Measurements from ENCODE around the gene KLF9. TPM values are rescaled to one million over a fixed set of nuclear protein-coding genes. Genes with fewer than 3 reads are reported as not detected.
A peak's percentile ranks its signal among the peaks of the same experiment; 100 is the strongest.

The KLF9 gene
- total and polyA plus RNA-seq, 4 experiments from 2014 or later: 1.3 to 20.6 (median 11.3) TPM

DNA sequence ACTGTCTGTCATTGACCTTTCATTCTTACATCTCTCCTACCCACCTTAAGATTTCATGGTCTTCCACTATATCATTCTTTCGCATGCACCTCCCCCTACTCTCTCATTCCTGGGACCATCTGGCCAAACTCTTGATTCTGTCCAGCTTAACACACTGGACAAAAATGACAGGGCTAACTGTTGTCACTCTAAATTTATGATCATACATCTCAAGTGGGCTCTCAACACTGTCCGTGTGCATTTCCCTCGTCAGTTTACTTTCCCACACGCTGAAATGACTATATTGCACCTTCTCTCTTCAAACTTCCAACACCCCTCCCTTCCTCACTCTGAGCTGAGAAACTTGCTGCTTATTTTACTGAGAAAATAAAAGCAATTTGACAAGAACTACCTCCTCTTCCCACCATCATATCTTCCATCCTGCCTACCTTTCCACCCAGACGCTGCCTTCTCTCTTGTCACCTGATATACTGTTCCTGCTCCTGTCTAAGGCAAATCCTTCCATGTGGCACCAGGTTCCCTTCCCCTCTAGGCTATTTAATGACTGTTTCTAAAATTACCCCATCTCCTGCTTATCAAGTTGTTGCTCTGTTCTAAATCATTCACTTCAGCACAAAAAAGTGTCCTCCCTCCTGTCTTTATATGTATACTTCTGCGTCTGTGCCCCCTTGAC lies 8.1 kb upstream of the KLF9 start:
- peak overlapping the region; percentile 91 for H3K27ac ChIP-seq (ENCODE audit: low read depth, low read length)
- no peaks in the 10 kb centered on the region for H3K27me3 Mint-ChIP-seq

DNA sequence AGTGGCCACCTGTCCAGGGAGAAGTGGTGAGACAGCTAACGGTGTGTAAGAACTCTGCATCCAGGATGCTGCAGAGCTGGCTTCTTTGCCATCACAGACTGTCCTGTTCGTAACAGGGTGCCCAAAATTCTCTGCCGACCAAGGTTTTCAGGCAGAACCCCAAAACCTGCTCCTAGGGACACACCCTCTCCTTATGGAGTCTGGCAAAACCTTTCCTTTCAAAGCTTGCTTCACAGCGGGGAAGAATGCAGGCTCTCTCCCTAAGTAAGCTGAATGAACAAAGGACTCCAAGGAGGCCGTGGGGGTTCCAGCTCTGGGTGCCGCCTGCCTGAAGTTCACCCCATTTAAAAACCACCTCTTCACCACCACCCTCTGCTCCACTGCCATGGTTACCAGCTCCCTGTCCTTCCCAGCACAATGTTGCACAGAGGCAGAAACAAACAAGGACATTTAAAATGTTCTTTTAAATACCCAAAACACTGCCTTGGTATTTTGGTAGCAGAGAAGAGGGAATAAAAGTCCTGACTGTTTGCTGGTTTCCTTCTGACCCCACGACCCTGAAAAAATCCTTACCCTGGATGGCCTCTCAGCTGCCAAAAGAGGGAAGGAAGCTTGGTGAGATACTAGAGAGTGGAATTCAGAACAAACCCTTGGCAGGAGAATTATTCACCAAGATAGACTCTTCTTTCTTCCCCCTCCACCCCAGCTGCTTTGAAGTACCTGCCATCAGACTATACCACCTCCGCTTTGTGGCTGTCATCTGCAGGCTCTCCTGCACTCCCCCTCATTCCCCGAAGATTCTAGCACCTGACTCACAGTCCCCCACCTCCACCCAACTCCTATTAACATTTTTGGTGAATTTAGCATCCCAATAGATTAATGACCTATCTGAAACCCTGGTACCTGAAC lies 7.1 kb upstream of the KLF9 start:
- peak overlapping the region; percentile 91 for H3K27ac ChIP-seq (ENCODE audit: low read depth, low read length)
- Mint-ChIP-seq H3K4me1 (peaks cover 31 to 58% (median 39%) of the 10 kb centered on the region in 4 donors), H3K9me3 (no peaks in the 10 kb centered on the region), H3K36me3 (peaks cover 0 to 6% of the 10 kb centered on the region in 2 donors), H3K27me3 (no peaks in the 10 kb centered on the region), H3K27ac (peak overlapping the region; percentile 72 to 100 (median 99)), H3K4me3 (peak overlapping the region; percentile 81 to 98 (median 95))
- peak overlapping the region in 1 of 2 donors; percentile 74 for H3K4me3 ChIP-seq (ENCODE audit: low read length in 2 of 2)
- H3K27me3 ChIP-seq (ENCODE audit: insufficient read depth, low read length): no peaks in the 10 kb centered on the region
- peak; percentile 37 to 80 (median 41) for DNase-seq
- intact Hi-C loops (cut with micrococcal nuclease): loop anchor here (1.0 to 5.0 kb wide), 2 partner anchors 46 to 181 kb away; no protein-coding TSS in a partner anchor
- ChIA-PET CTCF (ENCODE audit: partially characterized antibody) (interaction anchor here (0.7 to 2.9 kb wide), 16 partner anchors 9 to 181 kb away, joined by 3 to 14 read pairs (median 4); no protein-coding TSS in a partner anchor), POLR2A (ENCODE audit: partially characterized antibody) (interaction anchor here (0.9 to 4.8 kb wide), 17 partner anchors 7 to 1944 kb away, joined by 3 to 100 read pairs (median 6); partner anchors contain the start of genes KLF9 and ZFAND5)
- H3K9me3 ChIP-seq (ENCODE audit: control insufficient read depth in 1 of 2, low read length in 2 of 2): no peaks in the 10 kb centered on the region
- peaks cover 37% of the 10 kb centered on the region for H3K4me1 ChIP-seq (ENCODE audit: insufficient read depth, low read length)
- H3K36me3 ChIP-seq (ENCODE audit: insufficient read depth, low read length): no peaks in the 10 kb centered on the region

More for the DNA sequence above, 8.1 kb upstream of the KLF9 start:
- peak overlapping the region; percentile 72 to 100 (median 99) for H3K27ac Mint-ChIP-seq
- Histone ChIP-seq H3K36me3 (ENCODE audit: insufficient read depth, low read length) (no peaks in the 10 kb centered on the region), H3K9me3 (ENCODE audit: control insufficient read depth in 1 of 2, low read length in 2 of 2) (no peaks in the 10 kb centered on the region), H3K4me1 (ENCODE audit: insufficient read depth, low read length) (peaks cover 37% of the 10 kb centered on the region), H3K27me3 (ENCODE audit: insufficient read depth, low read length) (no peaks in the 10 kb centered on the region), H3K4me3 (ENCODE audit: low read length in 2 of 2) (no peak overlapping the region)
- ChIA-PET CTCF (ENCODE audit: partially characterized antibody) (interaction anchor here (1.1 to 2.9 kb wide), 5 partner anchors 18 to 180 kb away, joined by 4 to 14 read pairs (median 5); no protein-coding TSS in a partner anchor), POLR2A (ENCODE audit: partially characterized antibody) (interaction anchor here (1.8 to 4.8 kb wide), 8 partner anchors 8 to 164 kb away, joined by 5 to 100 read pairs (median 21); partner anchors contain the start of gene KLF9)
- intact Hi-C loops (cut with micrococcal nuclease): loop anchor here (5.0 kb wide), 1 partner anchor 45 kb away; no protein-coding TSS in a partner anchor
- peaks cover 31 to 57% (median 39%) of the 10 kb centered on the region in 4 donors for H3K4me1 Mint-ChIP-seq
- peak in 1 of 5 donors; percentile 37 for DNase-seq
- H3K4me3 Mint-ChIP-seq: peak overlapping the region in 7 of 8 donors; percentile 59 to 98 (median 96)
- peaks cover 0 to 6% of the 10 kb centered on the region in 2 donors for H3K36me3 Mint-ChIP-seq
- peaks cover 0 to 1% (median 0%) of the 10 kb centered on the region in 8 donors for H3K9me3 Mint-ChIP-seq

- POLR2A ChIA-PET (ENCODE audit: partially characterized antibody): interaction anchor here (0.5 to 4.8 kb wide), 23 partner anchors 9 to 1944 kb away, joined by 3 to 100 read pairs (median 6); partner anchors contain the start of genes SMC5 and ZFAND5
- no peak for DNase-seq
- intact Hi-C loops (cut with micrococcal nuclease): loop anchor here (1.0 to 5.0 kb wide), 6 partner anchors 9 to 182 kb away; no protein-coding TSS in a partner anchor
These were observed 6.2 kb upstream of the KLF9 start for GRCh38 chr9:70420441-70421271.

GRCh38 chr9:70419556-70420440 lies 5.3 kb upstream of the KLF9 start:
- POLR2A ChIA-PET (ENCODE audit: partially characterized antibody): interaction anchor here (0.7 to 4.8 kb wide), 31 partner anchors 9 to 1945 kb away, joined by 3 to 100 read pairs (median 5); partner anchors contain the start of genes PTAR1, SMC5 and ZFAND5

More at GRCh38 chr9:70420441-70421271, 6.2 kb upstream of the KLF9 start:
- H3K4me3 ChIP-seq (ENCODE audit: low read length in 2 of 2): peak overlapping the region in 1 of 2 donors; percentile 74
- Mint-ChIP-seq H3K27ac (peak overlapping the region; percentile 72 to 100 (median 99)), H3K9me3 (no peaks in the 10 kb centered on the region), H3K4me1 (peaks cover 31 to 62% (median 39%) of the 10 kb centered on the region in 4 donors), H3K27me3 (no peaks in the 10 kb centered on the region), H3K36me3 (peaks cover 0 to 6% of the 10 kb centered on the region in 2 donors), H3K4me3 (peak overlapping the region; percentile 81 to 98 (median 95))
- CTCF ChIA-PET (ENCODE audit: partially characterized antibody): interaction anchor here (0.9 to 2.9 kb wide), 14 partner anchors 12 to 182 kb away, joined by 3 to 14 read pairs (median 4); no protein-coding TSS in a partner anchor
- H3K27ac ChIP-seq (ENCODE audit: low read depth, low read length): peak overlapping the region; percentile 91
- peaks cover 37% of the 10 kb centered on the region for H3K4me1 ChIP-seq (ENCODE audit: insufficient read depth, low read length)
- no peaks in the 10 kb centered on the region for H3K27me3 ChIP-seq (ENCODE audit: insufficient read depth, low read length)
- no peaks in the 10 kb centered on the region for H3K36me3 ChIP-seq (ENCODE audit: insufficient read depth, low read length)
- no peaks in the 10 kb centered on the region for H3K9me3 ChIP-seq (ENCODE audit: control insufficient read depth in 1 of 2, low read length in 2 of 2)

DNA sequence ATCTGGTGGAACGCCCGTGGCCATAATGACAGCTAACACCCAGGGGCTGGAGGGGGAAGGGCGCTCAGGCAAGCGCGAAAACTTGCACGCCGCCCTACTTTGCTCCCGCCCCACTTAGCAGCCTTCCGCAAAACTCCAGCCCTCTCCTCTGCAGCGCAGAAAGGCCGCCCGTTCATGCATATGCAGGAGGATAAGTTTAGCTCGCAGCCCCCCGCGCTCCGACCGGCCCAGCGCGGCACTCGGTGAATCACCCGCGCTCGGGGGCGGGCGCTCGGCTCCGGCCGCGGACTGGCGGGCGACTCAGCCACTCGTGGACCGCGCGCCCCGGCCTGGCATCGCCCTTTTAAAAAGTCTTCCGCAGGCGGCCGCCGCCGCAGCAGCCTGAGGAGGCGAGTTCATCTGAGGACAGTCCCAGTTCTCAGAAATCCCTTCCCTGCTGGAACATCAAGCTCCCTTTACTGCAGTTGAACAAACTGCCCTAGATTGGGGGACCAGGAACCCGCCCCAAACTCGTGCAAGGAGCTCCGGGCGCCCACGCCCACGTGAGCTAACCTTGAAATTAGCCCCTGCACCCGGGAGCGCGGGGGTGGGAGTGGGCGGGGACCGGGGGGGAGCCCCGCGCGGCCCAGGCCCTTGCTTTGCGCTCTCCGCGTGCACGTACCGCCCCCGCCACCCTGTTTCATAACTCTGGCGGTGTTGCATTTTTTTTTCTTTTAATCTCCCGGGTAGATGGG lies 4.5 kb upstream of the KLF9 start:
- intact Hi-C loops (cut with micrococcal nuclease): loop anchor here (10.0 kb wide), 3 partner anchors 744 to 1384 kb away; partner anchors contain the start of genes APBA1 and FXN
- peak overlapping the region; percentile 91 for H3K27ac ChIP-seq (ENCODE audit: low read depth, low read length)
- H3K27me3 ChIP-seq (ENCODE audit: insufficient read depth, low read length): no peaks in the 10 kb centered on the region
- Mint-ChIP-seq H3K4me3 (peak overlapping the region; percentile 90 to 98 (median 96)), H3K27me3 (no peaks in the 10 kb centered on the region), H3K9me3 (no peaks in the 10 kb centered on the region), H3K27ac (peak overlapping the region; percentile 99 to 100 (median 99)), H3K36me3 (peaks cover 0 to 6% of the 10 kb centered on the region in 2 donors), H3K4me1 (peaks cover 38 to 66% (median 47%) of the 10 kb centered on the region in 4 donors)
- DNase-seq: peak in 4 of 5 donors; percentile 89 to 92 (median 89)
- ChIA-PET POLR2A (ENCODE audit: partially characterized antibody) (interaction anchor here (0.7 to 4.8 kb wide), 24 partner anchors 8 to 1946 kb away, joined by 3 to 100 read pairs (median 4); partner anchors contain the start of genes PTAR1, SMC5 and ZFAND5), CTCF (ENCODE audit: partially characterized antibody) (interaction anchor here (0.8 to 2.3 kb wide), 12 partner anchors 9 to 181 kb away, joined by 3 to 7 read pairs (median 3); no protein-coding TSS in a partner anchor)
- H3K36me3 ChIP-seq (ENCODE audit: insufficient read depth, low read length): no peaks in the 10 kb centered on the region
- H3K9me3 ChIP-seq (ENCODE audit: control insufficient read depth in 1 of 2, low read length in 2 of 2): no peaks in the 10 kb centered on the region
- peak overlapping the region; percentile 49 to 74 for H3K4me3 ChIP-seq (ENCODE audit: low read length in 2 of 2)
- peaks cover 52% of the 10 kb centered on the region for H3K4me1 ChIP-seq (ENCODE audit: insufficient read depth, low read length)

More at GRCh38 chr9:70419556-70420440, 5.3 kb upstream of the KLF9 start:
- CTCF ChIA-PET (ENCODE audit: partially characterized antibody): interaction anchor here (1.0 to 2.9 kb wide), 14 partner anchors 8 to 183 kb away, joined by 3 to 14 read pairs (median 4); no protein-coding TSS in a partner anchor
- H3K27ac ChIP-seq (ENCODE audit: low read depth, low read length): peak overlapping the region; percentile 91
- no peaks in the 10 kb centered on the region for H3K27me3 Mint-ChIP-seq
- peak; percentile 85 to 97 (median 87) for DNase-seq
- H3K4me1 Mint-ChIP-seq: peaks cover 31 to 62% (median 41%) of the 10 kb centered on the region in 4 donors
- peaks cover 43% of the 10 kb centered on the region for H3K4me1 ChIP-seq (ENCODE audit: insufficient read depth, low read length)
- intact Hi-C loops (cut with micrococcal nuclease): loop anchor here (1.0 to 10.0 kb wide), 8 partner anchors 8 to 1385 kb away; partner anchors contain the start of genes APBA1 and FXN
- H3K4me3 ChIP-seq (ENCODE audit: low read length in 2 of 2): peak overlapping the region; percentile 49 to 74
- no peaks in the 10 kb centered on the region for H3K9me3 ChIP-seq (ENCODE audit: control insufficient read depth in 1 of 2, low read length in 2 of 2)
- H3K27ac Mint-ChIP-seq: peak overlapping the region; percentile 99 to 100 (median 99)
- H3K36me3 ChIP-seq (ENCODE audit: insufficient read depth, low read length): no peaks in the 10 kb centered on the region
- no peaks in the 10 kb centered on the region for H3K27me3 ChIP-seq (ENCODE audit: insufficient read depth, low read length)
- H3K4me3 Mint-ChIP-seq: peak overlapping the region; percentile 90 to 98 (median 96)
- H3K36me3 Mint-ChIP-seq: peaks cover 0 to 6% of the 10 kb centered on the region in 2 donors
- H3K9me3 Mint-ChIP-seq: no peaks in the 10 kb centered on the region

Measured in CD4-positive, alpha-beta memory T cell (primary cell).